NT2/D1 (cell line): Measurements from ENCODE around the gene PHLPP1.

ENCODE experiments used
- DNase-seq: peaks from one replicate; pipeline ENCODE4 v3.0.0-alpha.2; 2011; ENCODE audit warnings: low read depth, low spot score
- H3K27me3 ChIP-seq: 2 replicates; pipeline ENCODE4 v1.6.0; 2011; ENCODE audit warnings: mild to moderate bottlenecking; ENCODE audit not compliant: insufficient read length, insufficient read depth
- H3K36me3 ChIP-seq: 2 replicates; pipeline ENCODE4 v1.6.1; 2011; ENCODE audit warnings: mild to moderate bottlenecking, low read length, mixed read lengths; ENCODE audit not compliant: insufficient read depth, insufficient read length
- H3K4me1 ChIP-seq: 2 replicates; pipeline ENCODE4 v1.5.1; 2011; ENCODE audit not compliant: insufficient read depth, insufficient read length
- H3K4me3 ChIP-seq: 2 replicates; pipeline ENCODE4 v1.5.1; 2011; ENCODE audit warnings: low read depth; ENCODE audit not compliant: insufficient read length
- H3K9ac ChIP-seq: 2 replicates; pipeline ENCODE4 v1.6.0; 2011; ENCODE audit warnings: low read depth; ENCODE audit not compliant: insufficient read length
- H3K9me3 ChIP-seq: 2 replicates; pipeline ENCODE4 v1.5.1; 2011; ENCODE audit warnings: mild to moderate bottlenecking, low read length; ENCODE audit not compliant: insufficient read depth
- SUZ12 ChIP-seq: IDR thresholded peaks from 2 replicates; pipeline ENCODE4 v1.6.1; 2011; ENCODE audit not compliant: insufficient read length, insufficient read depth; ENCODE audit errors: extremely low read depth
- YY1 ChIP-seq: IDR thresholded peaks from 2 replicates; pipeline ENCODE4 v1.6.1; 2011; ENCODE audit not compliant: insufficient read length, insufficient read depth
- ZNF274 ChIP-seq: IDR thresholded peaks from 2 replicates; pipeline ENCODE4 v1.6.1; 2011; ENCODE audit warnings: mild to moderate bottlenecking, low read depth, low read length

The PHLPP1 gene

DNA sequence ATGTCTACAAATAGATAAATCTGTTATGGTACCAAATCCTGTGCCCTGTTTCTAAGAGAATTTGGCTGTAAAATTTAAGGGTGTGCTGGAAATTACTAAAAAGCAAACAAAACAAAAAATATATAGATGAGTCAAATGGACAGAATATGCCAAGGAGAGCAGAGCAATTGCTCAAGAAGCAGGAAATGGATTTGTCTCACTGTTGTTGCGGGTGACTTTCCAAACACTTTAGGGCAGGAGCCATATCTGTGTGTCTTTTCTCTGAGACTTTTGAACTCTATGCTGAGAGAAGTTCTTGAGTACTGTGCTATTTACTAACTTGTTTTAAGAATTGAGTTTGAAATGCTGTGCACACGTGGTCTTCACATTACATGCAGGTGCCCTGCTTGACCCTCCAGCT is 221.7 kb downstream of the PHLPP1 start:
- Histone ChIP-seq H3K4me3 (no peak overlapping the region), H3K4me1 (no peaks in the 10 kb centered on the region), H3K27me3 (no peaks in the 10 kb centered on the region), H3K9me3 (0 out of 2 replicates have a peak, but pooled peaks cover 1% of the 10 kb centered on the region), H3K36me3 (peaks cover 3% of the 10 kb centered on the region), H3K9ac (no peak overlapping the region)
- TF ChIP-seq ZNF274 (no peak), SUZ12 (no peak), YY1 (no peak)
- no peak for DNase-seq

GRCh38 chr18:62938006-62938405 is 222.7 kb downstream of the PHLPP1 start:
- TF ChIP-seq ZNF274 (no peak), YY1 (no peak), SUZ12 (no peak)
- no peaks in the 10 kb centered on the region for H3K9me3 ChIP-seq
- H3K9ac ChIP-seq = no peak overlapping the region
- no peak for DNase-seq
- no peak overlapping the region for H3K4me3 ChIP-seq
- H3K27me3 ChIP-seq = no peaks in the 10 kb centered on the region
- no peaks in the 10 kb centered on the region for H3K4me1 ChIP-seq
- peaks cover 4% of the 10 kb centered on the region for H3K36me3 ChIP-seq

- no peak for DNase-seq
- Histone ChIP-seq H3K4me3 (no peak overlapping the region), H3K27me3 (no peaks in the 10 kb centered on the region), H3K9ac (no peak overlapping the region), H3K9me3 (no peaks in the 10 kb centered on the region), H3K36me3 (peaks cover 9% of the 10 kb centered on the region), H3K4me1 (no peaks in the 10 kb centered on the region)
- TF ChIP-seq SUZ12 = no peak
- TF ChIP-seq ZNF274 = no peak
Observed at GRCh38 chr18:62938487-62938886, 223.1 kb downstream of the PHLPP1 start.

GRCh38 chr18:62939433-62939832 is 224.1 kb downstream of the PHLPP1 start:
- H3K9ac ChIP-seq = no peak overlapping the region

GRCh38 chr18:62939926-62940325 is 224.6 kb downstream of the PHLPP1 start:
- H3K36me3 ChIP-seq = peaks cover 10% of the 10 kb centered on the region
- no peaks in the 10 kb centered on the region for H3K9me3 ChIP-seq
- no peaks in the 10 kb centered on the region for H3K4me1 ChIP-seq
- H3K4me3 ChIP-seq = no peak overlapping the region
- no peak for DNase-seq
- H3K9ac ChIP-seq = no peak overlapping the region
- no peaks in the 10 kb centered on the region for H3K27me3 ChIP-seq
- no peak for TF ChIP-seq ZNF274
- TF ChIP-seq YY1 = no peak
- TF ChIP-seq SUZ12 = no peak

More at GRCh38 chr18:62939433-62939832, 224.1 kb downstream of the PHLPP1 start:
- Histone ChIP-seq H3K36me3 (peaks cover 10% of the 10 kb centered on the region), H3K9me3 (no peaks in the 10 kb centered on the region), H3K4me1 (no peaks in the 10 kb centered on the region), H3K4me3 (no peak overlapping the region), H3K27me3 (no peaks in the 10 kb centered on the region)
- no peak for TF ChIP-seq ZNF274
- no peak for TF ChIP-seq YY1
- TF ChIP-seq SUZ12 = no peak
- no peak for DNase-seq

GRCh38 chr18:62942578-62942977 is 227.2 kb downstream of the PHLPP1 start:
- Histone ChIP-seq H3K4me1 (no peaks in the 10 kb centered on the region), H3K9me3 (no peaks in the 10 kb centered on the region), H3K27me3 (no peaks in the 10 kb centered on the region), H3K36me3 (peaks cover 23% of the 10 kb centered on the region), H3K4me3 (no peak overlapping the region), H3K9ac (no peak overlapping the region)
- no peak for DNase-seq
- TF ChIP-seq SUZ12 = no peak
- no peak for TF ChIP-seq YY1
- no peak for TF ChIP-seq ZNF274

GRCh38 chr18:62944454-62944853 is 229.1 kb downstream of the PHLPP1 start:
- TF ChIP-seq SUZ12 (no peak), ZNF274 (no peak), YY1 (no peak)
- Histone ChIP-seq H3K36me3 (peaks cover 24% of the 10 kb centered on the region), H3K9me3 (no peaks in the 10 kb centered on the region), H3K4me1 (no peaks in the 10 kb centered on the region), H3K4me3 (no peak overlapping the region), H3K27me3 (no peaks in the 10 kb centered on the region), H3K9ac (no peak overlapping the region)
- DNase-seq = no peak

DNA sequence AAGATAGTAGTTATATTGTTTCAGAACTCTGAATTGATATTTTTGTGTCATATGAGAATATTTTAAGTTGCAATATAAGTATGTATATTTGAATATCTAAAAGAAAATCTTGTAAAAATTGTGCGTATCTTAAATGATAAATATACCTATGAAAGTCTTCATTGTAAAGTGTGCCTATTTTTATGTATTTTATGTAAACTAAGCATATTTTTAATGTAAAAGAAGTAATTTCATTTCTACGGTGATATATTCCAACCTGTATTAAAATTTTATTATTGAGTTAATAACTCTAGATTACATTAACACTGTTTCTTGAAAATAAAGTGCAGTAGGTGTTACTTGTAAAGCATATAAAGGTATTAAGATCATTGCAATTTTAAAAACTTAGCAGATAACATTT is 233.4 kb downstream of the PHLPP1 start:
- H3K4me1 ChIP-seq = no peaks in the 10 kb centered on the region
- DNase-seq = no peak
- no peaks in the 10 kb centered on the region for H3K27me3 ChIP-seq
- TF ChIP-seq SUZ12 = no peak
- TF ChIP-seq ZNF274 = no peak
- no peak for TF ChIP-seq YY1
- no peaks in the 10 kb centered on the region for H3K9me3 ChIP-seq
- H3K9ac ChIP-seq = no peak overlapping the region
- H3K4me3 ChIP-seq = no peak overlapping the region
- H3K36me3 ChIP-seq = peaks cover 18% of the 10 kb centered on the region
